DMS153 treated with DMSO at 0.1 percent for 48 hours (cell line): ENCODE measurements around the gene TMEM147.
A peak's percentile ranks its signal among the peaks of the same experiment; 100 is the strongest.

Experiments
- DNase-seq: peaks from one replicate; lab custom pipeline; 2025; ENCODE audit not compliant: unreplicated experiment; lab: John Stamatoyannopoulos, UW

The TMEM147 gene

GRCh38 chr19:35545001-35545854 lies at the start of gene TMEM147:
TMEM147 (plus strand) TSS chr19:35545626; CDS start chr19:35545740, 114 bp downstream.
- peak; percentile 84 for DNase-seq

GRCh38 chr19:35497406-35497805 lies 48.0 kb upstream of the TMEM147 start:
- DNase-seq = no peak

- DNase-seq = no peak
These were observed 47.2 kb upstream of the TMEM147 start for GRCh38 chr19:35498220-35498619.

- no peak for DNase-seq
These were observed 46.4 kb upstream of the TMEM147 start for GRCh38 chr19:35498984-35499527.

GRCh38 chr19:35500611-35501010 lies 44.8 kb upstream of the TMEM147 start:
- no peak for DNase-seq

DNA sequence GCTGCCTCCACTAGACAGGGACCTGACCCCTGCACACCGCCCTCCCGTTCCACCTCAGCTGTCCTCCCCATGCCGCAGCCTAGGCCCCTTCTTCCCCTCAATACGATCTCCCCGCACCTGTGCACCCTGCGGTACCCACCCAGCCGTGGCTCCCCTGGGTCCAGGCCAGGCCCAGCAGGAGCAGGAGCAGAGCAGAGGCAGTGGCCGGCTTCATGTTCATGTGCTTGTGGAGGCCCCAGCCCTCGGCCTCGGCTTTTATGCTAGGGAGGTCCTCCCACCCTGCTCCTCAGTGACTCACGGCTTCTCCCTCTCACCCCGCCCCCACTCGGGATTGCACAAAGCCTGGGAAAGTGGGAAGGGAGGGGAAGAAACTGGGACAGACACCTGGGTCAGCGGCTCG lies 43.7 kb upstream of the TMEM147 start:
- DNase-seq = no peak

DNA sequence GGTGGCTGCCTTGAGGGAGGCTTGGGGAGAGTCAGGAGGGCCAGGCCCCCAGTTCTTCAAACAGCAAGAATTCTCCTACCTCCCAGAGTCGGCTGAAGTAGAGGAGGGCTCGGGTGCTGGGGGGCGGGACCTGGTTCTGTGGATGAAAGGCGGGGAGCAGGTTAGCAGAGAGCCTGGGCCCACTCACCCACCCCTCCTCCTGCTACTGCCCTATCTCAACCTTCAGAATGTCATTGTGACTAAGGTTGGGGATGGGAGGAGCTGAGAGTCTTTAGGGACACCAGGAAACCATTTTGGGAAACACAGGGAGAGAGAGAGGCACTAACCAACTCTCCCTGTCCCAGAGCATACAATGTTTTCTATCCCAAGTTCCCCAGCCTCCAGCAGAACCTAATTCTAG lies 42.7 kb upstream of the TMEM147 start:
- DNase-seq = no peak

DNA sequence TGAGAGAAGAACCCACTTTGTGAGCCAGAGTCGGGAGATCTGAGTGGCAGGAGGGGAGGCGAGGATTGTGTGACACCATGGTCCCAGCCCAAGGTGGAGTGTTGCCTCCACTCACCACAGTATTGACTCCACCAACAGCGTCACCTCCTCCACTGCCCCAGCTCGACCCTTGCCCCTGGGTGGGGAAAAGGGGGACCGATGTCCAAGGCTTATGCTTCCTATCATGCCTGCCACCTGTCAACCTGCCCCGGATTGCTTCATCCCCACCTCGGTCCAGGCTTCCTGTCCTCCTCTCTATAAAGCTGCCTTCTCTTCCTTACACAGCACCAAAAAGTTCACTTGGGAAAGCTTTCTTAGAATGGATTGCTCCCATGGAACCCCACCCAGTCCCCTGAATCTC lies 39.4 kb upstream of the TMEM147 start:
- DNase-seq = no peak

- DNase-seq = no peak
These were observed 37.9 kb upstream of the TMEM147 start for GRCh38 chr19:35507561-35507960.

GRCh38 chr19:35508129-35508528 lies 37.3 kb upstream of the TMEM147 start:
- DNase-seq = no peak

DNA sequence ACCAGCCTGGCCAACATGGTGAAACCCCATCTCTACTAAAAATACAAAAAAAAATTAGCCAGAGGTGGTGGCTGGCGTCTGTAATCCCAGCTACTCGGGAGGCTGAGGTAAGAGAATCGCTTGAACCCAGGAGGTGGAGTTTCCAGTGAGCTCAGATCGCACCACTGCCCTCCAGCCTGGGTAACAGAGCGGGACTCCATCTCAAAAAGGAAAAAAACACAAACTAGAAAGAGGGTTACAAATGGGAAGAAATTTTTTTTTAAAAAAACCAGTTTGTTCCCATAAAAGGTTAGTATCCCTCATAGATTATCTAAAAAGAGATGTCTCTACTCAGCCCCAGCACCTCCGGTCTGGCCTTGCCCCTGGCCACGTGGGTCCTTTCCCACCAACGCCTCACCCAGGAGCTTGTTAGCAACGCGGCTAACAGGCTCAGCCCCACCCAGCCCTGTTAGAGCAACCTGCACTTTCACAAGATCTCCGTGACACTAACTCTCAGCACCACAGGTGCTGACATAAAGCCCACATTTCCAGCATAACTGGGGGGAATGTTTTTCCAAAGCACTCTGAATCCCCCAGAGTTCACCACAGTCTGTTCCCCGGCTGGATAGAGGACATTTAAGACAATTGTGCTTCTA lies 36.3 kb upstream of the TMEM147 start:
- no peak for DNase-seq

DNA sequence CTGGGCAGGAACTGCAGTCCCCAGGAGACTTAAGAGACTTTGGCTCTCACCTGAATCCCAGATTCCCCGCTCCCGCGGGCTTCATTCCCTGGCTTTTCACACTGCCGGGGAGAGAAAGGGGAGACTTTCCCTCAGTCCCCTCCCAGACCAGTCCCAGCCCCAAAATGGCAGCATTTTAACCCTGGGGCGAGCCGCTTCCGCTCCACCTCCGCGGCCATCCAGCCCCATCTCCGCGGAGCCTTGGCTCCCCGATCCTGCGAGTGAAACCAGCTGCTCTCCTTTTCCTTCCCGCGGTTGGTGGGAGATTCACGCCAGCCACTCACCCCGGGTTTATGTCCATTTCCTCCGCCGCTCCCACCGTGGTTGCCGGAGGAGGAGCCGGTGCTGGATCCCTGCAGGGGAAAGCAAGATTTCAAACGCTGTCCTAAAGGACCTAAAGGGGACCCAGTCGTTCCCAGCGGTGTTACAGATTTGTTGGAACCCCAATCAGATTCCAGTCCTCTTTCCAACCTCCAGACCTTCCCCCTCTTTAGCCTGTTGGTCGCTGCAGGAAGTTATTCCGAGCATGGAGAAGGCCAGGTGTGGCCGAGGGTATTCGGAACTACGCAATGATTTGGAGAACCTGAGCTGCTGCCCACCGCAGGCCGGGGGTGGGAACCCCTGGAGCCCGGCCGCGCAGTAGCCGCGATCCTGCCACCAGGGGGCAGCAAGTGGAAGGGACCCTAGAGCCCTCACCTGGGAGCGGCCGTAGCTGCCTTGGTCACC lies 35.4 kb upstream of the TMEM147 start:
- peak; percentile 48 for DNase-seq

DNA sequence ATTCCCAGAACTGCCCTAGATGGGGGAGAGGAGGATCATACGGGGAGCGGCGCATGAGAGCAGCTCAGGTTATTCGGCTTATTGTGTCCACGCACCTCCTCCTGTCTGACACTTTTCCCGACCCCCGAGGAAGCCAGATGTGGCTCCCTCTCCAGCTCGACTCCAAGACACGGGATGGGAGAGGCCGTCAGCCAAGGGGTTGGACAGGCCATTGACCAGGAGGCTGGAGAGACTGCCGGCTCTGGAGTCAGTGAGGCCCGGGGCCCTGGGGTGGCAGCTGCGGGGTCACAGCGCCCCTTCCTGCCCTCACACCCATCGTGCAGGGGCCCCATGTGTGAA lies 34.8 kb upstream of the TMEM147 start:
- no peak for DNase-seq

DNA sequence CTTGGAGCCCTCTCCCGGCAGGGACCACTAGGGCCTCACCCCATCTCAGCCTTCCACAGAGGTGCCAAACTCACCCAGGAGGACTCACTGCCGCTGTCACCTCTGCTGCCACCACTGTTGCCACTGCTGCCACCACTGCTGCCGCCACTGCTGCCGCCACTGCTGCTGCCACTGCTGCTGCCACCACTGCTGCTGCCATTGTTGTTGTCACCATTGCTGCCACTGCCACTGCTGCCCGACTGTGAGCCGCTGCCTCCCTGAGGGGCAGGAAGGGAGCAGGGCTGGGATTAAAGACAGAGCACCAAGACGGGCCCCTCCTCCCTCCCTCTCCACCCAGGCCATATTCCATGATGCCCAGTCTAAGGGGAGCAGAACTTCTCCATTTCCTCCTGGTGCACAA lies 34.1 kb upstream of the TMEM147 start:
- DNase-seq = no peak

DNA sequence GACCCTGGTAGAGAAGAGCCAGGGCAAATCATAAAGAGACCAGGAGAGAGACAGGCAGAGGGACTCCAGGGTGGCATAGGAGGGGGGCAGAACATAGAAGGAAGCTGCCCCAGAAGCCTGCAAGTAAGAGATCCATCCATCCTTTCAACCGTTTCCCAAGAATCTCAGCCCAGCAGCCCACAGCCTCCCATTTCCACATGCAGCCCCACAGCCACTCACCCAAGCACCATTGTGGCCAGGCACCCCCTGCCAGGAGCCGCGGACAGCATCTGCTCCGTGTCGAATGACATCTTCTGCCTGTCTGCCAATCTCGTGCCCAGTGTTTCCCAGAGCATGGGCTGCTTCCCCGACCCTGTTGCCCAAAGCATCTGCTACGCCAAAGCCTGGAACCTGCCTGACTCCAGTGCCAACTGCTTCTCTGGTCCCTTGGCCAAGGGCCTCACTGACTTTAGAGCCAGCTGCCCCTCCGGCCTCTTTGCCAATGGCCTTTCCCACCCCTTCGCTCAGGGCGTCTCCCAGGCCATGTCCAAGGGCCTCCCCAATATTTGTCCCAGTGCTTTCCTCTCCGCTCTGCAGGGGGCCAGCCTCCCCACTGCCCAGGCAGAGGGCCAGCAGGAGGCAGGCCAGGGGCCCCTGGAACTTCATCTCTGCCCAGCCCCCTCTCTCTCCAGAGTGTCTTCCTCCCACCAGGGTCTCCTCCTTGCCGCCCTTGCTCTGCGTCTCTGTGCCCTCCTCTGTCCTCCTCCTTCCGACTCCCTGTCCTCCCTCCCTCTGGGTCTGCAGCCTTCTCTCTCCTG lies 32.4 kb upstream of the TMEM147 start:
- no peak for DNase-seq

DNA sequence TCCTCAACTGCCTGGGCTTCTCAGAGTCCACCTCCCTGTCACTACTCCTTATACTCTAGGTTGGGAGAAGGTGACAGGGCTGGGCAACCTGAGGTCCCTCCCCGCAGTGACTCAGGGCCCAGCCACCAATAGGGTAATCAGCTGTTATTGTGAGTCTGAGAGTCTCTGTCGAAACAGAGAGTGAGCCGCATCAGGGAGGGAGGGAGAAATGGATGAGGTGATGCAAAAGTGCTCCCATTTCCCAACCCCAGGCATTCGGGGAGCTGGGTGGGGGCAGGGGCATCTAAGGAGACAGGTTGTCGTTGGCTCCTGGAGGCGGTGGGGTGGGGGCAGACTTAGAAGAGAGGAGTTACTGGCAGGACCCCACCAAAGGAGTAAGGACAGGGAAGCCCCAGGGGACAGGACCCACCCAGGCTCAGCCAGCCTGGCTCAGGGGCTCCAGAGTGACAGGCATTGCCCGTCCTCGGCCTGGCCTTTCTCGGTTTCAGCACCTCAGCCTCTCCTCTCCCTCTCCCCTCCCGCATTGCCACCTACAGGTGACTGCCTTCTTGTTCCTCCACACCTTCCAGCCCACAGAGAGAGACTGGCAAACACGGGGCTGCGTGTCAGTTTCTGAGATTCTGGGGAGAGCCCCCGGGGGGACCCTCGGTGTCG lies 31.7 kb upstream of the TMEM147 start, which contains the start of gene DMKN:
Gene DMKN, minus strand, starts transcription at position 22 of the 654 bp plus-strand sequence. CDS start 174 bp downstream, outside the sequence.
- DNase-seq = no peak

DNA sequence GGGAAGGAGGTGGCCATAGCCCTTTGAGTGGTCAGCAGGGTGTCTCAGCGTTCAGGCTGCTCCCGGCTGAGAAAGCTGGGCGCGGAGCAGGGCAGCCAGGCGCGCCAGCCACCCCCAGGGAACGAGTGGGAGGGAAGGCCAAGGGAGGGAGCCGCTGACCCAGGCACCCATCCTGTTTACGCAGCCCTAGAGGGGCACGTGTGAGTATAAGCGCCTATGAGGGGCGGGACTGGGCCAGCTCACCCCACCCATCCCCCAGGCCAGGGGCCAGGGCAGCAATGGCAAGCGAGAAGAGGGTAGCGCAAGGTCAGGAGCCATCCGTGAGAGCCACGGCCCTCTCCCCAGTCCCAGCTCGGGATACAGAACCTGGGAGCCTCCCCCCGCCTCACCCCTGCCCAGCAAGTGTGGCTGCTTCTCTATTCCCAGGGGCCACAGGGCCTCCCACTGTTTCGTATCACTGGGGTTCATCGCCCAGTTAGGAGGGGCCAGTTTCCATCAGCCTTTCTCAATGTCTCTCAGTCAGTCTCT lies 31.1 kb upstream of the TMEM147 start:
- DNase-seq = no peak

GRCh38 chr19:35516310-35516709 lies 29.1 kb upstream of the TMEM147 start:
- no peak for DNase-seq

- DNase-seq = no peak
These were observed 28.1 kb upstream of the TMEM147 start for GRCh38 chr19:35517342-35517741.

GRCh38 chr19:35518313-35518712 lies 27.1 kb upstream of the TMEM147 start:
- DNase-seq = no peak
